CD4-positive, alpha-beta T cell treated with Interleukin-15 for 4 hours (primary cell): ENCODE data around the gene FMN1.
"Not testable (repeated sequence)": the region's sequence is repeated elsewhere in the genome, so short reads cannot be mapped to it uniquely, and the experiment has no call there.

ENCODE experiments used
- DNase-seq: peaks from one replicate; pipeline ENCODE4 v3.0.0-alpha.2; 2020; ENCODE audit warnings: low spot score

FMN1 gene

GRCh38 chr15:32853592-32853991 lies 340.9 kb downstream of the FMN1 start:
- no peak for DNase-seq

- no peak for DNase-seq
Measured at GRCh38 chr15:32852771-32853170, 341.7 kb downstream of the FMN1 start.

GRCh38 chr15:32852017-32852416 lies 342.5 kb downstream of the FMN1 start:
- no peak for DNase-seq

GRCh38 chr15:32851572-32851971 lies 342.9 kb downstream of the FMN1 start:
- no peak for DNase-seq

GRCh38 chr15:32849769-32850668 lies 344.5 kb downstream of the FMN1 start:
- DNase-seq: no peak

- not testable (repeated sequence) for DNase-seq
Measured at GRCh38 chr15:32846671-32847070, 347.8 kb downstream of the FMN1 start.

GRCh38 chr15:32844118-32844711 lies 350.3 kb downstream of the FMN1 start:
- no peak for DNase-seq

- DNase-seq: no peak
Measured at GRCh38 chr15:32843219-32843815, 351.2 kb downstream of the FMN1 start.

GRCh38 chr15:32842081-32842480 lies 352.4 kb downstream of the FMN1 start:
- no peak for DNase-seq

GRCh38 chr15:32840507-32841245 lies 353.8 kb downstream of the FMN1 start:
- DNase-seq: no peak

- no peak for DNase-seq
Measured at GRCh38 chr15:32838820-32839219, 355.7 kb downstream of the FMN1 start.

- no peak for DNase-seq
Measured at GRCh38 chr15:32838338-32838737, 356.2 kb downstream of the FMN1 start.

- DNase-seq: no peak
Measured at GRCh38 chr15:32837935-32838334, 356.6 kb downstream of the FMN1 start.

- DNase-seq: no peak
Measured at GRCh38 chr15:32834156-32834555, 360.4 kb downstream of the FMN1 start.

- DNase-seq: no peak
Measured at GRCh38 chr15:32833379-32833821, 361.1 kb downstream of the FMN1 start.

GRCh38 chr15:32831485-32831884 lies 363.0 kb downstream of the FMN1 start:
- no peak for DNase-seq

- DNase-seq: no peak
Measured at GRCh38 chr15:32830241-32830640, 364.3 kb downstream of the FMN1 start.

GRCh38 chr15:32829436-32829835 lies 365.1 kb downstream of the FMN1 start:
- DNase-seq: no peak

GRCh38 chr15:32828507-32829186 lies 365.9 kb downstream of the FMN1 start:
- no peak for DNase-seq

GRCh38 chr15:32826685-32827084 lies 367.8 kb downstream of the FMN1 start:
- no peak for DNase-seq

- no peak for DNase-seq
Measured at GRCh38 chr15:32825219-32825618, 369.3 kb downstream of the FMN1 start.

GRCh38 chr15:32824777-32825176 lies 369.7 kb downstream of the FMN1 start:
- no peak for DNase-seq
